ENCODE data around the gene PEDS1.
A peak's percentile ranks its signal among the peaks of the same experiment; 100 is the strongest.

PEDS1 gene

GRCh38 chr20:50120935-50121693 is 32.4 kb downstream of the PEDS1 start:
- no peak overlapping the region for H3K4me3 ChIP-seq (ENCODE audit: low read depth, low read length)
- peaks cover 3% of the 10 kb centered on the region for H3K79me2 ChIP-seq
- H3K36me3 ChIP-seq (ENCODE audit: control insufficient read depth, insufficient read depth, low read length) = no peaks in the 10 kb centered on the region
- peak overlapping the region; percentile 19 for H2AFZ ChIP-seq
- no peaks in the 10 kb centered on the region for H3K27me3 ChIP-seq (ENCODE audit: control insufficient read depth, insufficient read depth, low read length)
- no peak overlapping the region for H3K9ac ChIP-seq
- peak overlapping the region; percentile 67 for H3K27ac ChIP-seq
- peak; percentile 97 for TF ChIP-seq CTCF (IDR thresholded peaks at IDR 0.05)
- H3K4me2 ChIP-seq (ENCODE audit: low read length) = peak overlapping the region; percentile 5
- H3K9me3 ChIP-seq (ENCODE audit: control insufficient read depth, low read length) = no peaks in the 10 kb centered on the region
- H3K4me1 ChIP-seq = peaks cover 13% of the 10 kb centered on the region

GRCh38 chr20:50118203-50118602 is 35.3 kb downstream of the PEDS1 start:
- no peaks in the 10 kb centered on the region for H3K36me3 ChIP-seq (ENCODE audit: control insufficient read depth, insufficient read depth, low read length)
- no peaks in the 10 kb centered on the region for H3K27me3 ChIP-seq (ENCODE audit: control insufficient read depth, insufficient read depth, low read length)
- no peak overlapping the region for H3K9ac ChIP-seq
- no peak overlapping the region for H3K4me2 ChIP-seq (ENCODE audit: low read length)
- no peak for TF ChIP-seq CTCF (IDR thresholded peaks at IDR 0.05)
- peaks cover 19% of the 10 kb centered on the region for H3K4me1 ChIP-seq
- H3K4me3 ChIP-seq (ENCODE audit: low read depth, low read length) = no peak overlapping the region
- H3K27ac ChIP-seq = no peak overlapping the region
- no peaks in the 10 kb centered on the region for H3K9me3 ChIP-seq (ENCODE audit: control insufficient read depth, low read length)
- no peak overlapping the region for H2AFZ ChIP-seq
- H3K79me2 ChIP-seq = peaks cover 6% of the 10 kb centered on the region

- Histone ChIP-seq H3K4me3 (ENCODE audit: low read depth, low read length) (peak overlapping the region; percentile 63), H3K4me1 (peaks cover 22% of the 10 kb centered on the region), H2AFZ (peak overlapping the region; percentile 83)
Observed at GRCh38 chr20:50116368-50116999, 37.0 kb downstream of the PEDS1 start.

GRCh38 chr20:50115591-50116367 is 37.7 kb downstream of the PEDS1 start:
- H3K4me1 ChIP-seq = peaks cover 23% of the 10 kb centered on the region
- H3K4me2 ChIP-seq (ENCODE audit: low read length) = peak overlapping the region; percentile 76
- H3K27ac ChIP-seq = peak overlapping the region; percentile 52
- no peak for TF ChIP-seq CTCF (IDR thresholded peaks at IDR 0.05)
- no peaks in the 10 kb centered on the region for H3K27me3 ChIP-seq (ENCODE audit: control insufficient read depth, insufficient read depth, low read length)
- H3K36me3 ChIP-seq (ENCODE audit: control insufficient read depth, insufficient read depth, low read length) = no peaks in the 10 kb centered on the region
- no peak overlapping the region for H3K9ac ChIP-seq
- no peaks in the 10 kb centered on the region for H3K9me3 ChIP-seq (ENCODE audit: control insufficient read depth, low read length)
- peak overlapping the region; percentile 63 for H3K4me3 ChIP-seq (ENCODE audit: low read depth, low read length)
- peaks cover 23% of the 10 kb centered on the region for H3K79me2 ChIP-seq
- peak overlapping the region; percentile 83 for H2AFZ ChIP-seq

More at GRCh38 chr20:50116368-50116999, 37.0 kb downstream of the PEDS1 start:
- H3K27me3 ChIP-seq (ENCODE audit: control insufficient read depth, insufficient read depth, low read length) = no peaks in the 10 kb centered on the region
- peak overlapping the region; percentile 52 for H3K27ac ChIP-seq
- H3K79me2 ChIP-seq = peaks cover 16% of the 10 kb centered on the region
- H3K36me3 ChIP-seq (ENCODE audit: control insufficient read depth, insufficient read depth, low read length) = no peaks in the 10 kb centered on the region
- H3K9me3 ChIP-seq (ENCODE audit: control insufficient read depth, low read length) = no peaks in the 10 kb centered on the region
- no peak overlapping the region for H3K9ac ChIP-seq
- TF ChIP-seq CTCF (IDR thresholded peaks at IDR 0.05) = no peak
- peak overlapping the region; percentile 76 for H3K4me2 ChIP-seq (ENCODE audit: low read length)
